Breast epithelium (tissue), 4 donors: Measurements from ENCODE around the gene PTRHD1. TPM values are rescaled to one million over a fixed set of nuclear protein-coding genes. Genes with fewer than 3 reads are reported as not detected.

Source experiments
- DNase-seq, 2 donors: peaks; one replicate each; pipeline ENCODE4 v3.0.0-alpha.2; 2019; ENCODE audit warnings: low spot score in 2 of 2
- H3K27ac ChIP-seq, 2 donors: fragments of 200-600 bp; sonication (generic) in 1 of 2; one replicate each; pipeline ENCODE4 v1.5.1; 2016 to 2019; ENCODE audit warnings: mild to moderate bottlenecking in 1 of 2
- H3K27me3 ChIP-seq, 2 donors: fragments of 200-600 bp; sonication (generic) in 1 of 2; one replicate each; pipeline versions ENCODE4 v1.5.1 to v1.6.0; 2017 to 2019; ENCODE audit warnings: control low read depth in 1 of 2, mild to moderate bottlenecking in 1 of 2
- H3K36me3 ChIP-seq: fragments of 200-600 bp; one replicate; pipeline ENCODE4 v1.5.1; 2019
- H3K4me1 ChIP-seq, 2 donors: fragments of 200-600 bp; sonication (generic); one replicate each; pipeline ENCODE4 v1.5.1; 2016 to 2019; ENCODE audit warnings: control low read depth in 1 of 2
- H3K4me3 ChIP-seq, 3 donors: fragments of 200-600 bp; sonication (generic); 1 replicate in 2 of 3; 2 replicates in 1 of 3; pipeline ENCODE4 v1.5.1; 2016 to 2019; ENCODE audit warnings: mild to moderate bottlenecking in 3 of 3, moderate library complexity in 2 of 3
- H3K9me3 ChIP-seq, 2 donors: fragments of 200-600 bp; sonication (generic) in 1 of 2; one replicate each; pipeline ENCODE4 v1.5.1; 2016 to 2019; ENCODE audit warnings: control low read depth in 1 of 2
- CTCF ChIP-seq, 3 donors: fragments of 450-650 bp; IDR thresholded peaks; one replicate each; pipeline ENCODE4 v1.5.1; 2016 to 2017; ENCODE audit warnings: antibody characterized with exemption in 3 of 3, mild to moderate bottlenecking in 3 of 3, moderate library complexity in 3 of 3
- POLR2A ChIP-seq: fragments of 450-650 bp; IDR thresholded peaks from one replicate; pipeline ENCODE4 v1.6.1; 2016; ENCODE audit warnings: antibody characterized with exemption, mild to moderate bottlenecking, moderate library complexity
- POLR2AphosphoS5 ChIP-seq, 3 donors: sonication (generic); formaldehyde crosslinking; IDR thresholded peaks; one replicate each; pipeline ENCODE4 v1.6.1; 2017; ENCODE audit warnings: antibody characterized with exemption in 3 of 3
- intact Hi-C: fragments of 100-400 bp; cut with DNase I; formaldehyde crosslinking; loops from one replicate; pipeline ENCODE4 v1.15.1; 2023; ENCODE audit warnings: low total_unique reads
- total RNA-seq, 3 donors: library from RNA; depleted of rRNA; stranded (reverse); fragments of >200 nt; gene quantifications; one replicate each; pipeline ENCODE4 v1.1.0, GENCODE V29; 2016

PTRHD1 gene
- total RNA-seq, 3 donors from 2014 or later = 19.3 to 38.8 (median 37.9) TPM

GRCh38 chr2:24749069-24749691 is 44.0 kb downstream of the PTRHD1 start:
- H3K9me3 ChIP-seq = no peaks in the 10 kb centered on the region

GRCh38 chr2:24747299-24747698 is 45.9 kb downstream of the PTRHD1 start:
- TF ChIP-seq CTCF (IDR thresholded peaks at IDR 0.05) = no peak
- intact Hi-C loops = no loop called here
- no peak for DNase-seq
- H3K4me1 ChIP-seq = no peaks in the 10 kb centered on the region
- no peaks in the 10 kb centered on the region for H3K27me3 ChIP-seq
- no peaks in the 10 kb centered on the region for H3K9me3 ChIP-seq
- H3K36me3 ChIP-seq = no peaks in the 10 kb centered on the region
- no peak overlapping the region for H3K4me3 ChIP-seq
- H3K27ac ChIP-seq = no peak overlapping the region

More at GRCh38 chr2:24749069-24749691, 44.0 kb downstream of the PTRHD1 start:
- Histone ChIP-seq H3K36me3 (no peaks in the 10 kb centered on the region), H3K27me3 (no peaks in the 10 kb centered on the region), H3K4me3 (no peak overlapping the region), H3K27ac (no peak overlapping the region), H3K4me1 (no peaks in the 10 kb centered on the region)
- DNase-seq = no peak
- TF ChIP-seq POLR2A (no peak), POLR2AphosphoS5 (IDR thresholded peaks at IDR 0.05) (no peak), CTCF (IDR thresholded peaks at IDR 0.05) (no peak)
- intact Hi-C loops = no loop called here

GRCh38 chr2:24745825-24746224 is 47.4 kb downstream of the PTRHD1 start:
- intact Hi-C loops = no loop called here
- no peaks in the 10 kb centered on the region for H3K27me3 ChIP-seq
- no peak overlapping the region for H3K4me3 ChIP-seq
- H3K27ac ChIP-seq = no peak overlapping the region
- H3K4me1 ChIP-seq = no peaks in the 10 kb centered on the region
- H3K9me3 ChIP-seq = no peaks in the 10 kb centered on the region
- DNase-seq = no peak
- no peaks in the 10 kb centered on the region for H3K36me3 ChIP-seq
- no peak for TF ChIP-seq CTCF (IDR thresholded peaks at IDR 0.05)
- TF ChIP-seq POLR2A = no peak
- no peak for TF ChIP-seq POLR2AphosphoS5 (IDR thresholded peaks at IDR 0.05)

GRCh38 chr2:24744356-24744755 is 48.8 kb downstream of the PTRHD1 start:
- no peak for DNase-seq
- Histone ChIP-seq H3K27ac (no peak overlapping the region), H3K4me3 (no peak overlapping the region), H3K27me3 (no peaks in the 10 kb centered on the region), H3K4me1 (no peaks in the 10 kb centered on the region), H3K9me3 (no peaks in the 10 kb centered on the region), H3K36me3 (no peaks in the 10 kb centered on the region)
- TF ChIP-seq POLR2A (no peak), POLR2AphosphoS5 (IDR thresholded peaks at IDR 0.05) (no peak), CTCF (IDR thresholded peaks at IDR 0.05) (no peak)
- intact Hi-C loops = no loop called here

GRCh38 chr2:24743924-24744323 is 49.3 kb downstream of the PTRHD1 start:
- no peaks in the 10 kb centered on the region for H3K36me3 ChIP-seq
- no peak overlapping the region for H3K27ac ChIP-seq
- no peaks in the 10 kb centered on the region for H3K4me1 ChIP-seq

More at GRCh38 chr2:24743924-24744323, 49.3 kb downstream of the PTRHD1 start:
- intact Hi-C loops = no loop called here
- Histone ChIP-seq H3K27me3 (no peaks in the 10 kb centered on the region), H3K4me3 (no peak overlapping the region), H3K9me3 (no peaks in the 10 kb centered on the region)
- DNase-seq = no peak
- no peak for TF ChIP-seq POLR2AphosphoS5 (IDR thresholded peaks at IDR 0.05)
- TF ChIP-seq POLR2A = no peak
- no peak for TF ChIP-seq CTCF (IDR thresholded peaks at IDR 0.05)
